ENCODE data around the gene TFF1.

The TFF1 gene

GRCh38 chr21:42331660-42332059 lies 34.7 kb downstream of the TFF1 start:
- H3F3A ChIP-seq (ENCODE audit: low read depth) = no peaks in the 10 kb centered on the region
- H3K9me2 ChIP-seq (replicated peaks; ENCODE audit: low read depth, low read length) = no peaks in the 10 kb centered on the region
- peaks cover 8% of the 10 kb centered on the region; the same call in 1 of the 2 replicates for H3K9me3 ChIP-seq (ENCODE audit: insufficient read depth, low read depth, low read length)
- no peaks in the 10 kb centered on the region for H3K79me2 ChIP-seq (ENCODE audit: insufficient read depth, low read length)
- H3K4me1 ChIP-seq (ENCODE audit: insufficient read depth, low read length, poor library complexity, severe bottlenecking) = no peaks in the 10 kb centered on the region
- H3K27me3 ChIP-seq (ENCODE audit: insufficient read depth, low read length, poor library complexity, severe bottlenecking) = no peaks in the 10 kb centered on the region
- H3K4me2 ChIP-seq (ENCODE audit: low read depth, low read length, poor library complexity, severe bottlenecking) = no peak overlapping the region
- no peak overlapping the region for H2AFZ ChIP-seq (ENCODE audit: low read length)
- no peaks in the 10 kb centered on the region; the same call in 1 of the 2 replicates for H3K36me3 ChIP-seq (ENCODE audit: insufficient read depth, low read length)
- no peaks in the 10 kb centered on the region for H4K20me1 ChIP-seq (ENCODE audit: insufficient read depth, low read length, poor library complexity, severe bottlenecking)
- H3K4me3 ChIP-seq (ENCODE audit: low read length, poor library complexity, severe bottlenecking) = no peak overlapping the region
- H3K9ac ChIP-seq (ENCODE audit: low read depth, low read length, poor library complexity, severe bottlenecking) = no peak overlapping the region
- no peak for TF ChIP-seq CTCF (conservative IDR thresholded peaks at IDR 0.05; ENCODE audit: low read length)

GRCh38 chr21:42330380-42331371 lies 35.7 kb downstream of the TFF1 start:
- H3K79me2 ChIP-seq (ENCODE audit: insufficient read depth, low read length) = no peaks in the 10 kb centered on the region
- H2AFZ ChIP-seq (ENCODE audit: low read length) = no peak overlapping the region
- H3K4me1 ChIP-seq (ENCODE audit: insufficient read depth, low read length, poor library complexity, severe bottlenecking) = no peaks in the 10 kb centered on the region
- no peaks in the 10 kb centered on the region for H3K27me3 ChIP-seq (ENCODE audit: insufficient read depth, low read length, poor library complexity, severe bottlenecking)
- H3K4me2 ChIP-seq (ENCODE audit: low read depth, low read length, poor library complexity, severe bottlenecking) = no peak overlapping the region
- no peaks in the 10 kb centered on the region for H3F3A ChIP-seq (ENCODE audit: low read depth)
- no peaks in the 10 kb centered on the region; the same call in 1 of the 2 replicates for H3K36me3 ChIP-seq (ENCODE audit: insufficient read depth, low read length)
- no peak overlapping the region for H3K4me3 ChIP-seq (ENCODE audit: low read length, poor library complexity, severe bottlenecking)
- TF ChIP-seq CTCF (conservative IDR thresholded peaks at IDR 0.05; ENCODE audit: low read length) = peak; percentile 19; the same call in 1 of the 2 replicates
- no peak for TF ChIP-seq EZH2phosphoT487 (IDR thresholded peaks at IDR 0.05; ENCODE audit: borderline replicate concordance)
- no peak overlapping the region for H3K9ac ChIP-seq (ENCODE audit: low read depth, low read length, poor library complexity, severe bottlenecking)
- H4K20me1 ChIP-seq (ENCODE audit: insufficient read depth, low read length, poor library complexity, severe bottlenecking) = no peaks in the 10 kb centered on the region
- H3K9me3 ChIP-seq (ENCODE audit: insufficient read depth, low read depth, low read length) = peaks cover 9% of the 10 kb centered on the region; the same call in 1 of the 2 replicates
- H3K9me2 ChIP-seq (replicated peaks; ENCODE audit: low read depth, low read length) = no peaks in the 10 kb centered on the region

GRCh38 chr21:42324896-42325295 lies 41.4 kb downstream of the TFF1 start:
- no peak overlapping the region for H3K4me2 ChIP-seq (ENCODE audit: low read depth, low read length, poor library complexity, severe bottlenecking)
- no peak overlapping the region for H3K4me3 ChIP-seq (ENCODE audit: low read length, poor library complexity, severe bottlenecking)
- no peaks in the 10 kb centered on the region for H3K9me2 ChIP-seq (replicated peaks; ENCODE audit: low read depth, low read length)
- no peaks in the 10 kb centered on the region for H3K27me3 ChIP-seq (ENCODE audit: insufficient read depth, low read length, poor library complexity, severe bottlenecking)
- H3K79me2 ChIP-seq (ENCODE audit: insufficient read depth, low read length) = no peaks in the 10 kb centered on the region
- H3K36me3 ChIP-seq (ENCODE audit: insufficient read depth, low read length) = no peaks in the 10 kb centered on the region; the same call in 1 of the 2 replicates
- no peak overlapping the region for H2AFZ ChIP-seq (ENCODE audit: low read length)
- H3K4me1 ChIP-seq (ENCODE audit: insufficient read depth, low read length, poor library complexity, severe bottlenecking) = peaks cover 5% of the 10 kb centered on the region
- TF ChIP-seq EZH2phosphoT487 (IDR thresholded peaks at IDR 0.05; ENCODE audit: borderline replicate concordance) (no peak), CTCF (conservative IDR thresholded peaks at IDR 0.05; ENCODE audit: low read length) (no peak)
- no peak overlapping the region for H3K9ac ChIP-seq (ENCODE audit: low read depth, low read length, poor library complexity, severe bottlenecking)
- no peaks in the 10 kb centered on the region for H3F3A ChIP-seq (ENCODE audit: low read depth)
- peaks cover 6% of the 10 kb centered on the region; the same call in 1 of the 2 replicates for H3K9me3 ChIP-seq (ENCODE audit: insufficient read depth, low read depth, low read length)
- H4K20me1 ChIP-seq (ENCODE audit: insufficient read depth, low read length, poor library complexity, severe bottlenecking) = no peaks in the 10 kb centered on the region

Data from Loucy (cell line).